KOPT-K1 (cell line): ENCODE results near the gene RANBP6.
"Not testable (repeated sequence)": the region's sequence is repeated elsewhere in the genome, so short reads cannot be mapped to it uniquely, and the experiment has no call there.

Experiments used
- H3K27ac ChIP-seq: fragments of 200-600 bp; sonication (generic); 2 replicates; pipeline ENCODE4 v1.5.1; 2016; ENCODE audit warnings: antibody characterized with exemption, mild to moderate bottlenecking, low read depth, low read length; ENCODE audit not compliant: poor library complexity, severe bottlenecking
- H3K36me3 ChIP-seq: fragments of 200-600 bp; sonication (generic); 2 replicates; pipeline ENCODE4 v1.5.1; 2017; ENCODE audit warnings: antibody characterized with exemption, mild to moderate bottlenecking, low read length, moderate library complexity; ENCODE audit not compliant: insufficient read depth
- H3K9me3 ChIP-seq: fragments of 200-600 bp; sonication (generic); 2 replicates; pipeline ENCODE4 v1.5.1; 2017; ENCODE audit warnings: antibody characterized with exemption, low read length, mild to moderate bottlenecking; ENCODE audit not compliant: insufficient read depth, poor library complexity, severe bottlenecking

The RANBP6 gene

DNA sequence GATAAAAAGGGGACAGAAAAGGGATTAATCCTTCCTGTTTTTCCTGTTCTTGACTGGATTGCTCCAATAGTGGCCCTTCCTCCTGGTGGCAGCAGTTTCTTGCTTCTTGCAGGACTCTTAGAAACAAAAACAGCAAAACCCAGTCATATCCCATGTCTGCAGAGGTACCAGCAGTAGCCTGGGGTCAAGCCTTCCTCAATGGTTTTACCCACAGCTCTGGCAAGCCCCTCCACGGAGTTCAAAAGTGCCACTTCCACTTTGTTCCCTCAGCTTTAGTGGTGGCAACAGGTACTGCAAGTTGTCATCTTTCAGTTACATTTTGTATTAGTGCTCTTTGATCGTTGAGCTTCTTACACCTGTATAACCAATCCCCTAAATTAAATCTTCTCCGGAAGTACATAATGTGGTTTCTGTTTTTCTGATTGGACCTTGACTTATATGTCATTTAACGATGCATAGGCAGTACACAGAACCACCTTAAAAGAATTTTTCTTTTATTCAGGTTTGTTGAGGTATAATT, 8.7 kb upstream of the RANBP6 start:
- Histone ChIP-seq H3K27ac (no peak overlapping the region), H3K9me3 (no peaks in the 10 kb centered on the region), H3K36me3 (no peaks in the 10 kb centered on the region)

DNA sequence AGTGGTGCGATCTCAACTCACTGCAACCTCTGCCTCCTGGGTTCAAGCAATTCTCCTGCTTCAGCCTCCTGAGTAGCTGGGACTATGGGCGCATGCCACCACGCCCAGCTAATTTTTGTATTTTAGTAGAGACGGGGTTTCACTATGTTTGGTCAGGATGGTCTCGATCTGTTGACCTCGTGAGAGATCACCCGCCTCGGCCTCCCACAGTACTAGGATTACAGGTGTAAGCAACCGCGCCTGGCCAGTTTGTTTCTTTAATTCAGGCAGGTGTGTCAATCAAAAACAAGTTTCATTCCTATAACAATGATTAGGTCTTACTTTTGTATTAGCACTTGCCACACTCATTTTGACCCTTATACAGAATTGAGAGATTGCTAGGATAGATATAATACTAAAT, 1.6 kb upstream of the RANBP6 start:
- not testable (repeated sequence) for H3K9me3 ChIP-seq, H3K27ac ChIP-seq
- H3K36me3 ChIP-seq = peaks cover 24% of the 10 kb centered on the region

DNA sequence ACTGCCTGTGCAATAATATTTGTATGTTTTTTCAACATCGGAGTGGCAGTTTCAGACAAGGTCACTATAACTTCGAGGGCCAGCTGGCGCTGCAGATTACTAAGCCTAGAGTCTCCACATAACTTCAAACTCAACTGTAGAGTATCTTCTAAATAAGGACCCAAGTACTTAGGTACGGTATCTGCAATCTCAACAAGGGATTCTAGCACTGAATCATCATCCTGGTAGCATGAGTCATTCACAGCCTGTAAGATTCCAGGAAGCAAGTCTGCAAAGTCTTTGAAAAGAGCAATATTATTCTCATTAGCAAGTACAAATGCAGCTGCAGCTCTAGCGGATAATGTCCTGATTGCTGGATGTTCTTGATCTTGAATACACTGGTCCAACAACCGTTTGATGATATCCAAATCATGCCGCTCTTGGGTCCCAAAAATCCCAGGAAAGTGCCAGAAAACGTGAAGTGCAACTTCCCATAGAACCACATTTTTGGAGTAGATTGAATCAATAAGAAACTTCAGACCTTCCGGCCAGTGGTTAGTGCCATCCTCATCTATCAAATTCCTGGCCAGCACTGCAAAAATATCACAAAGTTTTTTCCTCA, 654 bp downstream of the RANBP6 start:
- H3K36me3 ChIP-seq = peaks cover 43% of the 10 kb centered on the region
- peak overlapping the region; percentile 76 for H3K27ac ChIP-seq
- no peaks in the 10 kb centered on the region for H3K9me3 ChIP-seq

DNA sequence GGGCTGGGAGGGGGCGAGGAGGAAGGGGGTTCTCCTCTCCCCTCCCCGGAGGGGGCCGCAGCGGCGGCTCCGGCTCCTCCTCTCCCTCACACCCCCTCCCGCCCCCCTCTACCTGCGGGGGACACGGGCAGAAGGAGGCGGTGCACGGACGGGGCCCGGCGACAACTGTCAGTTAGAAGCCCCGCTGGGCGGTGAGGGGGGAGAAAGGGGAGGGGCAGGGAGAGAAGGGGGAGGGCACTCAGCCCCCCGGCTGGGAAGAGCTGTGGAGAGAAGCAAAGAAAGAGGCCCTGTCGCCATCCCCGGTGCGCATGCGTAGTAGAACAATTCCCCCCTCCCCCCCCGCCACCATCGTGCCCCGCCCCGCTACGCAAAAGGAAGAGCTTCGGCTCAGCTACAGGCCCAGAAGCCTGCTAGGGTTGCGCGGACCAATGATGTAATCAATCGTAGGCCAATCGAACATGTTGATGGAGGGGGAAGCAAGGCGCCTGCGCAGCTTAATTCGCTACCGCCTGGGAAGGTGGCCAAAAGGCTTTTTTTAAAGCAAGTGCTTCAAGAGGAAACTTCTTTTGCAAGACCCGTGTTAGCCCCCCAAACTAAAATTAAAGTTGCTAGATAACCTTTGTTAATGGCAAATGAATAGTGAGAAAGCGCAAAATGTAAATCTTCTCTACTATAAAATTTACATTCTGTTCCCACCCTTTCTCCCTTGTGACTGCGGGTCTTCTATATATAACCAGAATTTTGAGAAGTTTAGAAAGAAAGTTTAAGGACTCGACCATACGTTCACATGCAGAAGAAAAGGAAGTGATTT, 7.0 kb downstream of the RANBP6 start:
- peak overlapping the region; percentile 88 for H3K27ac ChIP-seq
- peaks cover 55% of the 10 kb centered on the region for H3K36me3 ChIP-seq
- H3K9me3 ChIP-seq = no peaks in the 10 kb centered on the region

DNA sequence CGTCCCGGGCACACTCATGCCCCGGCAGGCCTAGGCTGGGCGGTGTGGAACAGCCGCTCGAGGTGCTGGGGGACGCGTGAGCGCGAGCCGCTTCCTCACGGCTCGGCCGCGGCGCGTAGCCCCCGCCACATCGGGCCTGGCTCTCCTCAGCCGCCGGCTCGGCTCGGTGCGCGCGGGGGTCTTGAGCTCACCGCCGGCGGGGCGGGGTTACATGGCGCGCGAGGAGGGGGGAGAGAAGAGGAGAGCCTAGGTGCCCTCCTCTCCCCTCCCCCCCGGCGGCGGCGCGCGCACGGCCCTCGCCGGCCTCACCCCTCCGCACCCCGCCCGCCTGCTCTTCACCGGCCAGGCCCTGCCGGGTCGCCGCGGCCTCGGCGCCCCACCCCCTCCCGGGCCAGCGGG, 7.7 kb downstream of the RANBP6 start:
- Histone ChIP-seq H3K9me3 (no peaks in the 10 kb centered on the region), H3K36me3 (peaks cover 49% of the 10 kb centered on the region), H3K27ac (peak overlapping the region; percentile 88)

DNA sequence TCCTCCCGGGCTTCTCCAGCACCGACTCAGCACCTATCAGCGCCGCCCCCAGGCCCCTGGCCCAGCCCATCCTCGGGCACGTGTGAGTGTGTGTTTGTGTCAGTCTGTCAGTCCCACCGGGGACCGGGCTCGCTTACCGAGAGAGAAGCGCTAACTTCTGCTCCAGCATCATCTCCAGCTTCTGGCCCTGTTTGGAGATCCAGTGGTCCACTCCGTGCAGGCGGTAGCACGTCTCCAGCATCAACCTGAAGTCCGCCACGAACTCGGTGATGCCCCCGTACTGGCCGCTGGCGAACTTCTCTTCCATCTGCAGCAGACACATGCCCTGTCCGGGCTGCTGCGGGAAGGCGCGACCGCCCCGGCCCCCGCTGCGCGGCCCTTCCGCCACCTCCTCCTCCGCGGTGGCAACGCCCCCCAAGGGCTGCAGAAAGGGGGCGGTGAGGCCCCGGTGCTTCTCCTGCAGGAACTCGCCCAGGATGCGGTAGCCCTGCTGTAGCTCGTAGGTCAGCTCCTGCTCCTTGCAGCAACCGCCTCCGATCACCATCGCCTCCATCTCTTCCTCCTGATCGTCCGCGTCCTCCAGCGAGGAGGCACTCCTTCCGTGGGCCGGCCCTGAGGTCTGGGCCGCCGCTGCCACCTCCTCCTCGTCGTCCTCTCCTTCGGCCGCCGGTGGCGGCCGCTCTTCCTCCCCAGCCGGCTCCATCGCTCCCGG, 8.2 kb downstream of the RANBP6 start:
- H3K27ac ChIP-seq = peak overlapping the region; percentile 88
- H3K36me3 ChIP-seq = peaks cover 44% of the 10 kb centered on the region

DNA sequence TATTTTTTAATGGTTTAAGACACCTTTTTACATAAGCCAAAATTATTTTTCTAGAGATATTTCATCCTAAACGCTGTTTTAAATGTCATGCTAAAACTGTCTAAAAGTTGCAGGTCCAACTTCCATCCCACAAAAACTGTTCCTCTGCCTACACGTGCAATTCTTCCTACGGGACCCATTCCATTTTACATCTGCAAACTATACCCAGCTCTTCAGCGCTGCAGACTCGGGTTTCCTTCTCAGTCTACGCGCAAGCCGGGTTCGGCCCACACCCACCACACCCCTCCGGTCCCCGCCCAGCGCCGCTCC, 8.7 kb downstream of the RANBP6 start:
- Histone ChIP-seq H3K27ac (no peak overlapping the region), H3K9me3 (no peaks in the 10 kb centered on the region), H3K36me3 (peaks cover 39% of the 10 kb centered on the region)

More for the DNA sequence above, 8.2 kb downstream of the RANBP6 start:
- no peaks in the 10 kb centered on the region for H3K9me3 ChIP-seq

DNA sequence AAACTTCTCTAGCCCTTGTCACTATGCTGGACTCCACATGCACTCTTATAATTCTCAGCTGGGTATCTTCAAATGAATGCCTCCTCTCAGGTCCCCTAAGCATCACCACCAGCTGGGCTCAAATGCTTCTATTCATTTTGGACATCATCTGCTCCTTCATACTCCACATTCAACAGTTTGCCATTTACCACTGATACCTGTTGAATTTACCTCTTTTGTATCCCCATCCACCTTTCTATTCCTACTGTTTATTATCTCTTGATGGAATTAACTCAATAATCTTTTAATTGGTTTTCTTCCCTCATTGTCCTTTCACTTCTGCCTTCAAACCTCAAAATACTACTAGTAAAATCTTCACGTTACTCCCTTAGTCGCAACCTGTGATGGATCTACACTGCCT, 14.5 kb downstream of the RANBP6 start:
- H3K9me3 ChIP-seq = no peaks in the 10 kb centered on the region
- peaks cover 13% of the 10 kb centered on the region for H3K36me3 ChIP-seq

DNA sequence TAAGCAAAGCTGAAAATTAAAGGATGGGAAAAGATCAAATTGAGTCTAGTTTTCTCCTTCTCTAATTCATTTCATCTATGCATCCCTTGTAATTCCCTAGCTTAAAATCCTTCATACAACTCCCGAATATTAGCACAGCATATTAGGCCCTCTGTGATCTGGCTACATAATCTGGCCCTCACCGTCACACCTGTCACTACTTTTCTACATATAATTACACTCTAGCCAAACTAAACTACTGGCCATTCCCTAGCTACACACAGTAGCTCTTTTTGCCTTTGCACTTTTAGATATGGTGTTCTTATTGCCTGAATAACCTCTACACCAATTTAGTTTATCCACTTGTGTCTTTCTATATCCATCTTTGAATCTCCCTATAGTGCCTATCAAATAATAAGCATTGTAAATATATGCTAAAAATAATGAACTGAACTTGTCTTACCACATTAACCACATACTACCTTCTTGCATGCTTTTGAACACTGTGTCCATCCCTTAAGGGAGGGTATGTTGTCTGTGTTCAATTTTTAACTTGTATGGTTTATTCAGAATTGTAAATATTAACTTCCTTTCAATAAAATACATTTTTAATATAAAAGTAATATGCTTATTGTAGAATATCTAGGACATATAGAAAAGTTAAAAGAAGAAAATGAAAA, 15.9 kb downstream of the RANBP6 start:
- Histone ChIP-seq H3K9me3 (no peaks in the 10 kb centered on the region), H3K27ac (no peak overlapping the region), H3K36me3 (peaks cover 4% of the 10 kb centered on the region)

More for the DNA sequence above, 14.5 kb downstream of the RANBP6 start:
- H3K27ac ChIP-seq = no peak overlapping the region

DNA sequence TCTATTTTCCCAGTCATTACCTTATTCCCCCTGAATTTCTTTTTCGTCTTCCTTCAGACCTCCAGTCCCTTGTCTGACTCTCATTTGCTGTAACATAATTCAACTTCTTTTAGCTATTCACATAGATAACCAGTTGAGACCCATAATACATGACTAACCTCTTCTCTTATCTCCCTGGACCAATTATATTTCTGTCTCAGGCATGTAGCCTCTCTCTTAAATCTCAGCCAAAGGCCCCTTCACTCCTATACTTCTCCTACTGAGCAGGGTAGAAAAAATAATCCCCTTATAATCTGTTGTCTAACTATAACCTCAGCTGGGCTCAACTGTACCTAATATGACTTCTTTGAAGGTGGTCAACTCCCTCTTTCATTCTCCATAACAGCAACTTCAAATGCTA, 20.9 kb downstream of the RANBP6 start:
- H3K27ac ChIP-seq = no peak overlapping the region
- H3K36me3 ChIP-seq = no peaks in the 10 kb centered on the region
- H3K9me3 ChIP-seq = no peaks in the 10 kb centered on the region

DNA sequence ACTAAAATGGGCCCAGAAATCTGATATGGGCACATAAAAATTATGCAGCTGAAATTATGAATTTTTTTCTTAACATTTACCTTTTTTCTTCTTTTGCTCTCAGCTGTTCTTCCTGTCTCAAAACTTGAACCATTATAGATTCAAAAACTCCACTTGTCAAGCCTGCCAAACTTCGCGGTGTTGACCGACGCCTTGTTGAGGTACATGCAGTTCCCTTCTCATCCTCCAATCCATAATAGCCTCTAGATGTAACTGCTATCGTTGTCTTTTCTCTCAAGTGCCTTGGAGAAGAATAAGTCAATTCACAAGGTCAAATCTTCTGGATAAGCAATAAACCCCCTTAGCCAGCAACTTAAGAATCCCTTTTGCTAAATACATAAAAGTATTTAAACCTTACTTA, 27.2 kb downstream of the RANBP6 start:
- H3K27ac ChIP-seq = no peak overlapping the region
- H3K9me3 ChIP-seq = no peaks in the 10 kb centered on the region
- 0 out of 2 replicates have a peak, but pooled peaks cover 9% of the 10 kb centered on the region for H3K36me3 ChIP-seq

DNA sequence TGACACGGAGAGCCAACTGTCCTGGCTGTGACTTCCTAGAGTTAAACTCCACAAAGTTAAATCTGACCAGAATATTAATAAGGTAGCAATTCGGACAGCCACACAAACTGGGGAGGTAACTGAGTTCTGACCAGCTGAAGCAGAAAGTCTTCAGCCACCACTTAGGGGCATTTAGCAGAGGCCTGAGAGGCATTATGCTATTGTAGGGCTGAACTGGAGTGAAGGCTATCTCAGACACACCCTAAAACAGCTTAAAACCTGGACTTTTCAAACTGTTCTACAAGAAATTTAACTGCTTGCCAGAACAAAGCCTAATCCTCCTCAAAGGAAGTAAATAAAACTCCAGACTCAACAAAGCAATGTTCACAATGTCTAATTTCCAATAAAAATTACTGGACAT, 32.4 kb downstream of the RANBP6 start:
- no peaks in the 10 kb centered on the region for H3K9me3 ChIP-seq
- no peak overlapping the region for H3K27ac ChIP-seq
- peaks cover 17% of the 10 kb centered on the region; the same call in 1 of the 2 replicates for H3K36me3 ChIP-seq

DNA sequence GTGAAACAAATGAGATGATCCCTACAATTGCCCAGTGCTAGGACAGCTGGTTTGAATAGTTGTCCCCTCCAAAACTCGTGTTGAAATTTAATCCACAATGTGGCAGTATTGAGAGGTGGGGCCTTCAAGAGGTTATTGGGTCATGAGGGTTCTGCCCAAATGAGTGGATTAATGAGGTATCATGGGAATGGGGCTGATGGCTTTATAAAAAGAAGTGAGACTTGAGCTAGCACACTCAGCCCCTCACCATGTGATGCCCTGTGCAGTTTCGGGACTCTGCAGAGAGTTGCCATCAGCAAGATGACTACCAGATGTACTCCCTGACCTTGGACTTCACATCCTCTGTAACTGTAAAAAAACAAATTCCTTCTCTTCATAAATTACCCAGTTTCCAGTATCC, 33.1 kb downstream of the RANBP6 start:
- Histone ChIP-seq H3K36me3 (peaks cover 12% of the 10 kb centered on the region; the same call in 1 of the 2 replicates), H3K27ac (no peak overlapping the region), H3K9me3 (no peaks in the 10 kb centered on the region)

DNA sequence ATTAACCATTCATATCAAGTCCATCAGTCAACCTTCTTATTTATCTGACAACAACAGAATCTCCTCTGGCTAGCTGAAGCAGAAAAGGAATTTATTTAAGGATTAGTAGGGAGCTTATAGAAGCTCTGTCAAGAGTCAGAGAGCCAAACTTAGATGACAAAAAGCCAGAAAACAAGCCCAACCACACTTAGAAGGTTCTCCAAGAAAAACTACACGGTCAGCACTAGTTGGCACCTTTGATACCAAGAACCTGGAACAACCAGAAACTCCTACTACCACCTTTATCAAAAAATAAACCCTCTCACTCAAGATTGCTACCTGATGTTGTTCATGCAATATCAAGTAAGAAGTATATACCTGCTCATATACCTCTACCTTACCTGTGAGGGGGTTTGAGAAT, 36.9 kb downstream of the RANBP6 start:
- Histone ChIP-seq H3K9me3 (peaks cover 25% of the 10 kb centered on the region), H3K27ac (no peak overlapping the region), H3K36me3 (peaks cover 21% of the 10 kb centered on the region)
